D721Med (cell line): Measurements from ENCODE around the gene SNX10.

Experiments
- DNase-seq: peaks from one replicate; pipeline ENCODE4 v3.0.0; 2011; ENCODE audit warnings: low spot score; ENCODE audit not compliant: insufficient read length
- FAIRE-seq: peaks from 2 replicates; lab custom pipeline; 2011; peaks lifted over from hg19 to GRCh38; lab: Jason Lieb, UNC
- CTCF ChIP-seq: IDR thresholded peaks from 2 replicates; pipeline ENCODE4 v1.5.1; 2012; ENCODE audit warnings: mild to moderate bottlenecking, control low read depth; ENCODE audit not compliant: insufficient read depth; ENCODE audit errors: missing control alignments

The SNX10 gene

GRCh38 chr7:26334166-26334859 lies 42.7 kb downstream of the SNX10 start:
- FAIRE-seq (no peak), DNase-seq (no peak)
- TF ChIP-seq CTCF = no peak

- no peak for TF ChIP-seq CTCF
- DNase-seq = no peak
- no peak for FAIRE-seq
These were observed 45.7 kb downstream of the SNX10 start for GRCh38 chr7:26337232-26337865.

GRCh38 chr7:26340476-26341018 lies 48.9 kb downstream of the SNX10 start:
- DNase-seq (no peak), FAIRE-seq (no peak)
- TF ChIP-seq CTCF = no peak

GRCh38 chr7:26343320-26343832 lies 51.7 kb downstream of the SNX10 start:
- TF ChIP-seq CTCF = no peak
- FAIRE-seq = no peak

GRCh38 chr7:26343837-26344236 lies 52.2 kb downstream of the SNX10 start:
- no peak for FAIRE-seq
- TF ChIP-seq CTCF = no peak
- DNase-seq = no peak

More at GRCh38 chr7:26343320-26343832, 51.7 kb downstream of the SNX10 start:
- no peak for DNase-seq

GRCh38 chr7:26345202-26345601 lies 53.5 kb downstream of the SNX10 start:
- no peak for FAIRE-seq
- no peak for DNase-seq
- TF ChIP-seq CTCF = no peak
